Fibroblast of peridontal ligament (primary cell): ENCODE results near the gene SELENOM.

Experiments
- DNase-seq: peaks from one replicate; pipeline ENCODE4 v3.0.0-alpha.2; 2010; ENCODE audit errors: extremely low read depth

SELENOM gene

DNA sequence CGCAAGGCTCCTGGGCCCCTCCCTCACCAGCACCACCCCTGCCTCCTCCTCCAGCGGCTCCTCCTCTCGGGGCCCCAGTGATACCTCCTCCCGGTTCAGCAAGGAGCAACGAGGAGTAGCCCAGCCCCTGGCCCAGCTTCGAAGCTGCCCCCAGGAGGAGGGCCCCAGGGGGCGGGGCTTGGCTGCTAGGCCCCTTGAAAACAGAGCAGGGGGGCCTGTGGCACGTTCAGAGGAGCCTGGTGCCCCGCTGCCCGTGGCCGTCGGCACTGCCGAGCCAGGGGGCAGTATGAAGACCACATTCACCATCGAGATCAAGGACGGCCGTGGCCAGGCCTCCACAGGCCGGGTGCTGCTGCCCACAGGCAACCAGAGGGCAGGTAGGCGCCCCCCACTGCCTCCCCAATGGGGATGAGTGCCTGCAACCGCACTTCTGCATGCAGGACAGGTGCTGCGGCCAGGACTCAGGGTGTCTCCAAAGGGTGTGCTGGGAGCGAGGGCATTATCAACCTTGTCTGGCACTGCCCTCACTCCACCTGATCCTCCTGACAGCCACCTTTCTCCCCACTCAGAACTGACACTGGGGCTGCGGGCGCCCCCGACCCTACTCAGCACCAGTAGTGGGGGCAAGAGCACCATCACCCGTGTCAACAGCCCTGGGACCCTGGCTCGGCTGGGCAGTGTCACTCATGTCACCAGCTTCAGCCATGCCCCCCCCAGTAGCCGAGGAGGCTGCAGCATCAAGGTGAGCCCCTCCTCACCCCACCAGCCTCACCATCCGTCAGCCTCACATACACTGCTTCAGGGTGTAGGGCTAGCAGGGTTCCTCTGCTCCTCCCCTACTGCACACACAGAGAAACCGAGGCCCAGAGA is 16.0 kb downstream of the SELENOM start:
- DNase-seq: no peak

GRCh38 chr22:31090217-31091085 is 16.9 kb downstream of the SELENOM start:
- no peak for DNase-seq

GRCh38 chr22:31089160-31090100 is 17.9 kb downstream of the SELENOM start:
- peak; percentile 47 for DNase-seq

DNA sequence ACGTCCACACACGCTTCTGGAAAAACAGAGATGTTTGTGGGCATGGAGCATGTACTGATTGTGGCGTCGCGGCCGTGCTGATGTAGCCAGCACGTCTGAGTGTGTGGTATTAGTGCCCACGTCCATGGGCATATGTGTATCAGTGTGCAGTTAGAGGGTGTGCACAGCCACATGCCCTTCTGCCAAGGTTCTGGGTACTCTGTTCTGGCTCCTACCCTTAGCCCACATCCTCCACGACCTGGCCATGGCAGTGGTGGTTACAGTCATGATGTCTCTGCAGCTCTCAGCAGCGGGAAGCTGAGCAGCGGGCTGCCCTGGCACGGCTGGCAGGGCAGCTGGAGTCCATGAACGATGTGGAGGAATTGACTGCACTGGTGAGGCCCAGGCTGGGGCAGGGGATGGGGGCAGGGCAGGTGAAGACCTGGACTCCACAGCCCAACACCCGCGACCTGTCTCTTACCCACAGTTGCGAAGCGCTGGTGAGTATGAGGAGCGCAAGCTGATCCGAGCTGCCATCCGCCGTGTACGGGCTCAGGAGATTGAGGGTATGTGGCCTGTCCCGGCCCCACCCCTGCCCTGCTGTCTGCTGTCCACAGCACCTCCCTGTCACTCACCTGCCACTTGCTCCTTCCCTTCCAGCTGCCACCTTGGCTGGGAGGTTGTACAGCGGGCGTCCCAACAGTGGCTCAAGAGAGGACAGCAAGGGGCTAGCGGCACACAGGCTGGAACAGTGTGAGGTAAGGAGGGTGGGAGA is 19.0 kb downstream of the SELENOM start:
- no peak for DNase-seq

GRCh38 chr22:31087744-31088215 is 19.6 kb downstream of the SELENOM start:
- DNase-seq: no peak

- no peak for DNase-seq
Measured at GRCh38 chr22:31086703-31087330, 20.6 kb downstream of the SELENOM start.

DNA sequence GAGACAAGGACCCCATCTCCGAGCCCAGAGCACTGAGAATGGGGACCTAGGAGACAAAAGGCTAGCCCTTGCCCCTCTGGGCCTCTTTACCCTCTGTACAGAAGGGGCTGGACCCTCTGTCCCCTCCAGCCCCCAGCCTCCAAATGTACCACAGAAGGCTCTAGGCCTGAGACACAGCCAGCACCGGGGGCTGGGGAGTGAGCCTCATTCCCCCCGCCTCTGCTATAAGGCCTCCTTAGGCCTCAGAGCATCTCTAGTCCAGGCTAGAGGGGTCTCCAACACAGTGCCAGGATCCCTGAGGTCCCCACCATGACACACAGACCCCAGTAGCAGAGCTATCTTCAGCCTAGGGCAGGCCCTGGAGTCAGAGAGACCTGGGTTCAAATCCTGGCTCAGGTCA is 21.4 kb downstream of the SELENOM start:
- DNase-seq: no peak

DNA sequence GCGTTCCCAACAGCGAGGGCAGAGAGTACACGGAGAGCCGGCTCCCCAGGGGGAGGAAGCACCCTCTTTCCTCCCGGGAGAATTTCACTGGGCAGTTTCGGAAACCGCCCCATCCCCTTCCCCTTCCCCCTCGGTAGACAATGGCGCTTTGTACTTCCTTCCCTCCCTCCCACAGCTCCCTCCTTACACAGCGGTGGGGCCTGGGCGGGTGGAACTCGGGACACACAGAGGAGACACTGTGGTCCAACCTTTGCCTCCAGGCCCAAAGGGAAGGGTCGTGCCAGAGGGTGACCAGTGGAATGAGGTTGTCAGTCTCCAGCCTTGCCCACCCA is 21.9 kb downstream of the SELENOM start:
- DNase-seq: no peak

- DNase-seq: peak; percentile 73
Measured at GRCh38 chr22:31084811-31085492, 22.4 kb downstream of the SELENOM start.

DNA sequence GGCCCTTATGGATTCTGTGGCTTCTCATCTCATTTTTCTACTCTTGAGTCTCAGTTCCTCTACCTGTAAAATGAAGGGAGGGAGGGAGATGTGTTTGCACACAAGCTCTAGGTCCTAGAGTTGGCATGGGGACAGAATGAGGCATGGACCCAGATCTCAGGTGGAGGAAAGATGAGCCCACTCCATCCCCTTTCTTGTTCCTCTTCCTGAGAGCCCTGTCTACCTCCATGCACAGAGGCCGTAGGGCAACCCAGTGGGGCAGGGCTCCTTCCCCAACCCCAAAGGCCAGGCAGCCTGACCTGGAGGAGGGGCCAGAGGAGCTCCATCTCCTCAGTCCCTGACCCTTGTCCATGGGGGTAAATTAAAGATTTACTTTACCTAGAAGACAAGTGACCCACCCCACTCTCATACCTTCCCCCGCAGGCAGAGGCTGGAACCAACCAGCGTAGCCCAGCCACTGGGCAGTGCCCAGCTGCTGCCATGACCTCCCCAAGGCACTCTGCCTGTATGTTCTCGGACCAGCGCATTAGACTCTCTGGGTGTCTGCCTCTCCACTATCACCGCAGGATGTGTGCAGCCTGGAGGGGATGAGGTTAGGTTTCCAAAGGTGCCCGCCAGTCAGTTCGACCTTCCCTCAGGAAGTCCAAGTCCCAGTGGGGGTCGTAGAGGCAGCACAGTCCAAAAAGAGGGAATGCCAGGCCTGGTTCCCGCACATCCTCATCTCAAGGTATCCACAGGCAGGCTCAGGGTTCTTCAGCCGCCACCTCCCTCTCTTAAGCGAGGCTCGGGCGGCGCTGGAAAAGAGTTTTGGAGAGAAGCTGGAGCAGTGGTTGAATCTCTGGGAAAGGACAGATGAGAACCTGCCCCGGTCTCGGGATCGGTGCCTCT is 23.2 kb downstream of the SELENOM start:
- DNase-seq: no peak

DNA sequence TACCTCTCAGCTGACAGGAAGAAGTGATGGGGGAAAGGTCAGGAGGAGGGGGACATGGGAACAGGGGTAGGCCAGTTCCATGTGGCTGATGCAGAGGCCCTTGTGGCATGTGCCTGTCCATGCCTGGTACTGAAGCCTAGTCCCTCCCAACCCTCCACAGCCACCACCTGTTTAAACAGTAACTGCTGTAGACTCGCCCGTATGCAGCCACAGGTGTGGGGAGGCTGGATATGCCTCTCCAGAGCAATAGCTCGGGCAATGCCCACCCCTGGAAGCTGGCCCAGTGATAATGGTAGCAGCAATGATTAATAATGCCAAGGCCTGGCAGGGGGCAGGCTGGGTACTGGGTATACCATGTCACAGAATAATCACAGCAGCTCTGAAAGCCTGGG is 24.0 kb downstream of the SELENOM start:
- no peak for DNase-seq

GRCh38 chr22:31082606-31083376 is 24.6 kb downstream of the SELENOM start:
- DNase-seq: peak; percentile 69

- peak; percentile 52 for DNase-seq
Measured at GRCh38 chr22:31081963-31082605, 25.3 kb downstream of the SELENOM start.

DNA sequence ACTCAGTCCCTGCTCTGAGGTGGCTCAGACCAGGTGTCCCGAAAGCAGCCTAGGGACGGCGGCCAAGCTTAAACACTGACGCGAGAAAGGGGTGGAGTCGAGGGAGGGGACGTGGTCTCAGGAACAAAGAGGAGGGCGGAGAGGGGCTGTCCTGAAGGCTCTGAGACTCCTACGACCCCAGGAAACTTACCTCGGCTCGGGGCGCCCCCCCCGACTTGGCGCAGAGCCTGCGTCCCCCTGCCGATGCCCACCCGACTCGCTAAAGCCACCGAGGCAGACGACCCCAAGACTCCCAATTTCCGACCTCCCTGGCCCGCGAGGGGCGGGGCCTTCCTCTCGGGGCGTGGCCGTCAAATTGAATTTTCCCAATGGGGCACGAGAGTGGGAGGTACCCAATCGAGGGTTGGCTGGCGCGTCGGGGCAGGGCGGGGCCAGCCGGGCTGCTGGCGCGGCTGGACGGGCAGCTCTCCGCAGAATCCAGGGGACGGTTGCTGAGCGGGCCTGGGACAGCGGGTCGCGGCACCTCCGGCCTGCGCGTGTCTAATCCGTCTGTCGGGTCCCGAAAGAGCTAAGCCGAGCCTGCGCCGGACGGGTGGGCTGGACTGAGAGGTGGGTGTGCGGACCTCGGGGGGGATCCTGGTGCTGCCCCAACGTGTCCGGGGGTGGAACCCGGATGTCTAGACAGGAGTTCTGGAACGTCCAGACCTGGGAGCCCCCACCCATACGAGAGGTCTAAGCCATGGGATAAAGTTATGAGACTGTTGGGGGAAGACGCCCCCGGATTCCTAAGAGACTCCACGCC is 26.3 kb downstream of the SELENOM start, which contains the start of gene SMTN:
SMTN (plus strand) TSS at position 471 of the 802 bp plus-strand sequence. CDS start 1,941 bp downstream, outside the sequence.
- DNase-seq: peak; percentile 83

DNA sequence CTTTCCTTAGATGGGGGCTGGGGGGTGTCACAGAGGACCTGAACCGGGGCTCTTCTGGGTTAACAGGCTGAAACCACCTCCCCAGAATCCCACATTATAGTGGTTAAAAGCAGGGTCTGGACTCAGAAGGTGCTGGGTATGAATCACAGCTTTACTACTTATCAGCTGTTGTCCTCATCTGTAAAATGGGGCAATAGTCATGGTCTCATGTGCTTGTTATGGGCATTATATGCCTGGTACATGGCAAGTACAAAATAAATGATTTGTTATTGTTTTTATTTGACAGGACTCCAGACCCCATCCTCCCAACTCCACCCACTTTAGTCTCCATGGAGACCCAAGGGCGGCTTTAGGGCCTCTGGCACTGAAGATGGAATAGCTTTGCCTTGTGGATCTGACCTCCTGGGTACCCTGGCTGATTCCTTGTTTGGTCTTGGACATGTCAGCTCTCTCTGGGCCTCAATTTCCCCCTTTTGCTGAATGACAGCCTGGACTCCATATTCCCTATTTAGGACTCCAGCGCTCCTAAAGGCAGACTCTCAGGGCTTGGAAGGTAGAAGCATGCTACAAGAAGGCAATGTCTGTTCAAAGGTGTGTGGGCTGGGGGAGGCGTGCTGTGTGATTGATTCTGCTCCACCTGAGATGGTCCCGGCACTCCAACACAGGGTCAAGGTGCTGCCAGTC is 27.1 kb downstream of the SELENOM start:
- no peak for DNase-seq

- no peak for DNase-seq
Measured at GRCh38 chr22:31079095-31079642, 28.2 kb downstream of the SELENOM start.
